HFFc6 (cell line): ENCODE results near the gene CDIPT. TPM values are rescaled to one million over a fixed set of nuclear protein-coding genes. Genes with fewer than 3 reads are reported as not detected.

Experiments used
- DNase-seq: peaks from one replicate; pipeline ENCODE4 v3.0.0-alpha.2; 2018
- H3K27ac Mint-ChIP-seq: 2 replicates; pipeline ENCODE4 v1.8.0; 2020; ENCODE audit warnings: mild to moderate bottlenecking, mixed read lengths
- H3K27me3 Mint-ChIP-seq: 2 replicates; pipeline ENCODE4 v1.8.0; 2021; ENCODE audit warnings: mild to moderate bottlenecking, moderate library complexity, mixed read lengths; ENCODE audit not compliant: insufficient read depth
- H3K36me3 Mint-ChIP-seq: 2 replicates; pipeline ENCODE4 v1.8.0; 2021; ENCODE audit warnings: low read depth, mixed read lengths
- H3K4me1 Mint-ChIP-seq: 2 replicates; pipeline ENCODE4 v1.8.0; 2020; ENCODE audit warnings: low read depth, mixed read lengths
- H3K4me3 Mint-ChIP-seq: 2 replicates; pipeline ENCODE4 v1.8.0; 2020; ENCODE audit warnings: mild to moderate bottlenecking, moderate library complexity, mixed read lengths
- H3K9me3 Mint-ChIP-seq: 2 replicates; pipeline ENCODE4 v1.8.0; 2020; ENCODE audit warnings: mild to moderate bottlenecking, mixed read lengths
- CTCF ChIP-seq: fragments of 200-600 bp; sonication (generic); IDR thresholded peaks from 2 replicates; pipeline ENCODE4 v1.5.0; 2021; ENCODE audit warnings: antibody characterized with exemption, mild to moderate bottlenecking
- total RNA-seq, 6 experiments: library from RNA; stranded (reverse); fragmentation: NEBNext Ultra II Directional; extraction: Animal tissue kit (Norgen Biotek cat#: 25700); gene quantifications; 2 replicates in 1 of 6; 3 replicates in 5 of 6; pipeline ENCODE4 v1.2.3, GENCODE V29; 2021

Gene CDIPT
- total RNA-seq, 6 experiments from 2014 or later: 82.6 to 115 (median 94.7) TPM

- Mint-ChIP-seq H3K36me3 (peaks cover 5% of the 10 kb centered on the region; the same call in 1 of the 2 replicates), H3K27ac (no peak overlapping the region), H3K4me1 (peaks cover 9% of the 10 kb centered on the region; the same call in 1 of the 2 replicates), H3K4me3 (no peak overlapping the region), H3K27me3 (peaks cover 26% of the 10 kb centered on the region), H3K9me3 (no peaks in the 10 kb centered on the region; the same call in 1 of the 2 replicates)
- DNase-seq: no peak
- no peak for TF ChIP-seq CTCF
Measured at GRCh38 chr16:29881050-29881449, 18.0 kb upstream of the CDIPT start.

- Mint-ChIP-seq H3K36me3 (peaks cover 5% of the 10 kb centered on the region; the same call in 1 of the 2 replicates), H3K27me3 (peaks cover 32% of the 10 kb centered on the region), H3K9me3 (no peaks in the 10 kb centered on the region; the same call in 1 of the 2 replicates)
Measured at GRCh38 chr16:29878172-29878571, 15.1 kb upstream of the CDIPT start.

GRCh38 chr16:29877266-29877961 lies 14.4 kb upstream of the CDIPT start:
- Mint-ChIP-seq H3K4me3 (no peak overlapping the region; the same call in 1 of the 2 replicates), H3K4me1 (peaks cover 10% of the 10 kb centered on the region; the same call in 1 of the 2 replicates), H3K9me3 (no peaks in the 10 kb centered on the region; the same call in 1 of the 2 replicates), H3K27me3 (peaks cover 32% of the 10 kb centered on the region), H3K36me3 (peaks cover 5% of the 10 kb centered on the region; the same call in 1 of the 2 replicates), H3K27ac (no peak overlapping the region)
- DNase-seq: no peak
- TF ChIP-seq CTCF: no peak

More at GRCh38 chr16:29878172-29878571, 15.1 kb upstream of the CDIPT start:
- Mint-ChIP-seq H3K4me3 (no peak overlapping the region), H3K4me1 (peaks cover 10% of the 10 kb centered on the region; the same call in 1 of the 2 replicates), H3K27ac (no peak overlapping the region)
- no peak for DNase-seq
- no peak for TF ChIP-seq CTCF

- Mint-ChIP-seq H3K4me1 (peaks cover 10% of the 10 kb centered on the region; the same call in 1 of the 2 replicates), H3K27ac (no peak overlapping the region), H3K9me3 (no peaks in the 10 kb centered on the region; the same call in 1 of the 2 replicates), H3K4me3 (peak overlapping the region; percentile 67; the same call in 1 of the 2 replicates), H3K36me3 (peaks cover 5% of the 10 kb centered on the region; the same call in 1 of the 2 replicates), H3K27me3 (peaks cover 32% of the 10 kb centered on the region)
- no peak for DNase-seq
- no peak for TF ChIP-seq CTCF
Measured at GRCh38 chr16:29876594-29877249, 13.7 kb upstream of the CDIPT start.

- Mint-ChIP-seq H3K4me1 (peaks cover 10% of the 10 kb centered on the region; the same call in 1 of the 2 replicates), H3K27ac (no peak overlapping the region), H3K36me3 (peaks cover 5% of the 10 kb centered on the region; the same call in 1 of the 2 replicates), H3K27me3 (peaks cover 37% of the 10 kb centered on the region), H3K9me3 (no peaks in the 10 kb centered on the region; the same call in 1 of the 2 replicates), H3K4me3 (peak overlapping the region; percentile 67; the same call in 1 of the 2 replicates)
- no peak for TF ChIP-seq CTCF
- no peak for DNase-seq
Measured at GRCh38 chr16:29876217-29876593, 13.2 kb upstream of the CDIPT start.
